PC-3 (cell line): Measurements from ENCODE around the gene BCAS3. TPM values are rescaled to one million over a fixed set of nuclear protein-coding genes. Genes with fewer than 3 reads are reported as not detected.

Source experiments
- ATAC-seq: fragments of 200-7000 bp; cut with Tn5 transposase; 2 replicates; pipeline ENCODE4 v1.9.1; 2020; ENCODE audit warnings: mild to moderate bottlenecking, moderate library complexity
- BruUV-seq: library from RNA; stranded (reverse); fragments of 400-500 nt; replicated peaks from 2 replicates; lab custom pipeline; 2021; lab: Mats Ljungman, UMichigan
- CTCF ChIA-PET: fragments of 300-600 bp; sonication (Branson Sonifier 250); formaldehyde crosslinking; loops from one replicate; lab custom pipeline; 2022; ENCODE audit warnings: antibody characterized with exemption; lab: Charles Lee
- POLR2A ChIA-PET: fragments of 300-600 bp; sonication (Branson Sonifier 250); formaldehyde crosslinking; loops from one replicate; lab custom pipeline; 2022; ENCODE audit warnings: antibody characterized with exemption; ENCODE audit not compliant: unreplicated experiment; lab: Charles Lee
- DNase-seq: peaks from one replicate; pipeline ENCODE4 v3.0.0-alpha.2; 2015
- H2AFZ ChIP-seq: fragments of 300-600 bp; sonication (generic); 2 replicates; pipeline ENCODE4 v1.6.0; 2016; ENCODE audit warnings: antibody characterized with exemption, low read length
- H3F3A ChIP-seq: fragments of 300-600 bp; sonication (generic); one replicate; pipeline ENCODE4 v1.6.0; 2017; ENCODE audit warnings: antibody characterized with exemption, low read length, control low read depth, mild to moderate bottlenecking; ENCODE audit not compliant: unreplicated experiment
- H3K27ac ChIP-seq: fragments of 300-600 bp; sonication (generic); 2 replicates; pipeline ENCODE4 v1.5.1; 2016; ENCODE audit warnings: mild to moderate bottlenecking, low read length
- H3K27me3 ChIP-seq: fragments of 300-600 bp; sonication (generic); 2 replicates; pipeline ENCODE4 v1.6.1; 2016; ENCODE audit warnings: low read length, mixed read lengths
- H3K36me3 ChIP-seq: fragments of 300-600 bp; sonication (generic); 2 replicates; pipeline ENCODE4 v1.6.1; 2016; ENCODE audit warnings: low read depth, mixed run types, low read length, mixed read lengths
- H3K4me1 ChIP-seq: fragments of 300-600 bp; sonication (generic); 2 replicates; pipeline ENCODE4 v1.5.1; 2016; ENCODE audit warnings: low read length; ENCODE audit not compliant: insufficient read depth
- H3K4me2 ChIP-seq: fragments of 300-600 bp; sonication (generic); 2 replicates; pipeline ENCODE4 v1.6.0; 2016; ENCODE audit warnings: low read length
- H3K4me3 ChIP-seq: fragments of 300-600 bp; sonication (generic); 2 replicates; pipeline ENCODE4 v1.5.1; 2016; ENCODE audit warnings: mild to moderate bottlenecking, low read length, mixed read lengths
- H3K79me2 ChIP-seq: fragments of 300-600 bp; sonication (generic); 2 replicates; pipeline ENCODE4 v1.6.1; 2017; ENCODE audit warnings: low read length, mixed read lengths
- H3K9ac ChIP-seq: fragments of 300-600 bp; sonication (generic); 2 replicates; pipeline ENCODE4 v1.6.0; 2016; ENCODE audit warnings: mild to moderate bottlenecking, low read length
- H3K9me2 ChIP-seq: fragments of 300-600 bp; sonication (generic); replicated peaks from 2 replicates; pipeline ENCODE4 v1.6.1; 2016; ENCODE audit warnings: mixed run types, low read length, mixed read lengths
- H3K9me3 ChIP-seq: fragments of 300-600 bp; sonication (generic); 2 replicates; pipeline ENCODE4 v1.6.1; 2016; ENCODE audit warnings: low read length, mixed read lengths
- H4K20me1 ChIP-seq: fragments of 300-600 bp; sonication (generic); 2 replicates; pipeline ENCODE4 v1.6.1; 2016; ENCODE audit warnings: low read length, mixed read lengths
- EZH2 ChIP-seq: fragments of 300-600 bp; sonication (generic); IDR thresholded peaks from one replicate; pipeline ENCODE4 v1.6.1; 2017; ENCODE audit warnings: antibody characterized with exemption, mild to moderate bottlenecking, low read length; ENCODE audit not compliant: unreplicated experiment
- EZH2phosphoT487 ChIP-seq: fragments of 300-600 bp; sonication (generic); IDR thresholded peaks from 2 replicates; pipeline ENCODE4 v1.6.1; 2018; ENCODE audit warnings: mild to moderate bottlenecking, antibody characterized with exemption, low read length, borderline replicate concordance
- intact Hi-C: fragments of 100-400 bp; cut with micrococcal nuclease; formaldehyde crosslinking; loops from 2 replicates; pipeline ENCODE4 v1.9.0; 2023
- total RNA-seq: library from RNA; depleted of rRNA; stranded (reverse); fragments of >200 nt; gene quantifications from 2 replicates; pipeline ENCODE4 v1.2.3, GENCODE V29; 2014
- TF ChIP-seq, protein P1 (sequence below): fragments of 300-600 bp; sonication (generic); conservative IDR thresholded peaks from 2 replicates; pipeline ENCODE4 v1.5.1; 2017; ENCODE audit warnings: antibody characterized with exemption, low read depth, mild to moderate bottlenecking, low read length

The BCAS3 gene
- total RNA-seq, 1 experiment from 2014 or later: 25.9 TPM

DNA sequence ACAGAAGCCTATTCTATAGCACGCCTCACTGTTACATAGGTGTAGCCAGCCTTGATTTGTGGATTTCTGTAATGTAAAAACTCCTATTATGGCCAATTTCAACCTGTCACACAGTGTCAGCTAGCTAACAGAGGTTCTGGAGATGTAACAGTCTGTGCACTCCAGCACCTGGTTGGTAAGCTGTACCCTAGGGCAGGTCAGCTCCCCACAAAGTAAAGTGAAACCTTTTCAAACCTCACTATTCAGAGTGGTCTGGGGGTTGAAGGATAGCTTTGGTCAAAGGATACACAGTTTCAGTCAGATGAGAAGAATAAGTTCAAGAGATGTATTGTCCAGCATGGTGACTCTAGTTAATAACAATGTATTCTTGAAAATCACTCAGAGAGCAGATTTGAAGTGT is 693.5 kb downstream of the BCAS3 start:
- Histone ChIP-seq H3K9me2 (no peaks in the 10 kb centered on the region), H2AFZ (no peak overlapping the region), H3K79me2 (no peaks in the 10 kb centered on the region), H4K20me1 (no peaks in the 10 kb centered on the region), H3K9me3 (no peaks in the 10 kb centered on the region), H3F3A (no peaks in the 10 kb centered on the region), H3K27ac (no peak overlapping the region), H3K36me3 (no peaks in the 10 kb centered on the region), H3K27me3 (no peaks in the 10 kb centered on the region), H3K4me1 (no peaks in the 10 kb centered on the region), H3K9ac (no peak overlapping the region), H3K4me3 (no peak overlapping the region), H3K4me2 (no peak overlapping the region)
- CTCF ChIA-PET: no interaction called here
- ATAC-seq (no peak), DNase-seq (no peak)
- BruUV-seq: no TSS peak
- POLR2A ChIA-PET: no interaction called here
- TF ChIP-seq EZH2phosphoT487: no peak
- TF ChIP-seq EZH2: no peak
- TF ChIP-seq, protein P1, sequence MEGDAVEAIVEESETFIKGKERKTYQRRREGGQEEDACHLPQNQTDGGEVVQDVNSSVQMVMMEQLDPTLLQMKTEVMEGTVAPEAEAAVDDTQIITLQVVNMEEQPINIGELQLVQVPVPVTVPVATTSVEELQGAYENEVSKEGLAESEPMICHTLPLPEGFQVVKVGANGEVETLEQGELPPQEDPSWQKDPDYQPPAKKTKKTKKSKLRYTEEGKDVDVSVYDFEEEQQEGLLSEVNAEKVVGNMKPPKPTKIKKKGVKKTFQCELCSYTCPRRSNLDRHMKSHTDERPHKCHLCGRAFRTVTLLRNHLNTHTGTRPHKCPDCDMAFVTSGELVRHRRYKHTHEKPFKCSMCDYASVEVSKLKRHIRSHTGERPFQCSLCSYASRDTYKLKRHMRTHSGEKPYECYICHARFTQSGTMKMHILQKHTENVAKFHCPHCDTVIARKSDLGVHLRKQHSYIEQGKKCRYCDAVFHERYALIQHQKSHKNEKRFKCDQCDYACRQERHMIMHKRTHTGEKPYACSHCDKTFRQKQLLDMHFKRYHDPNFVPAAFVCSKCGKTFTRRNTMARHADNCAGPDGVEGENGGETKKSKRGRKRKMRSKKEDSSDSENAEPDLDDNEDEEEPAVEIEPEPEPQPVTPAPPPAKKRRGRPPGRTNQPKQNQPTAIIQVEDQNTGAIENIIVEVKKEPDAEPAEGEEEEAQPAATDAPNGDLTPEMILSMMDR: no peak
- intact Hi-C loops: no loop called here

DNA sequence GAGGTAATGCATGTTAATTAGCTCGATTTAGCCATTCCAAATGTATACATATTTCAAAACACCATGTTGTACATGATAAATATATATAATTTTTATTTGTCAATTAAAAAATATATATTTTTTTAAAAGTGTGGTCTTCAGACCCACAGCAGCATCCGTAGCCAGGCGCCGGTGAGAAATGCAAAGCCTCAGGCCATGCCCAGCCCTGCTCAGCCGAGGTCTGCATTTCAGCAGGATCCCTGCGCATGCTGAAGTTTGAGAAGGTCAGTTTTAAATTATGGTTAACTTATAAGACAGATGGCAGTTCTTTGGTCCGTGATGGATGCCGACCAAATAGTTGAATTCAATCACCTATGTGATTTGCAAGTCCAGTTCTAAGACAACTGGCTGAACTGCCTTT is 694.0 kb downstream of the BCAS3 start:
- no peak overlapping the region for H3K4me2 ChIP-seq
- no peak overlapping the region for H3K9ac ChIP-seq
- no peak overlapping the region for H3K27ac ChIP-seq
- intact Hi-C loops: no loop called here
- H3K27me3 ChIP-seq: no peaks in the 10 kb centered on the region
- ChIA-PET POLR2A (no interaction called here), CTCF (no interaction called here)
- ATAC-seq: no peak
- no peak overlapping the region for H3K4me3 ChIP-seq
- H3K36me3 ChIP-seq: no peaks in the 10 kb centered on the region
- TF ChIP-seq EZH2phosphoT487 (no peak), EZH2 (no peak)
- TF ChIP-seq, protein P1: no peak
- no peaks in the 10 kb centered on the region for H3K4me1 ChIP-seq
- no peak for DNase-seq
- H3K9me3 ChIP-seq: no peaks in the 10 kb centered on the region
- H3K9me2 ChIP-seq: no peaks in the 10 kb centered on the region
- H3F3A ChIP-seq: no peaks in the 10 kb centered on the region
- H2AFZ ChIP-seq: no peak overlapping the region
- BruUV-seq: no TSS peak
- no peaks in the 10 kb centered on the region for H4K20me1 ChIP-seq
- no peaks in the 10 kb centered on the region for H3K79me2 ChIP-seq

DNA sequence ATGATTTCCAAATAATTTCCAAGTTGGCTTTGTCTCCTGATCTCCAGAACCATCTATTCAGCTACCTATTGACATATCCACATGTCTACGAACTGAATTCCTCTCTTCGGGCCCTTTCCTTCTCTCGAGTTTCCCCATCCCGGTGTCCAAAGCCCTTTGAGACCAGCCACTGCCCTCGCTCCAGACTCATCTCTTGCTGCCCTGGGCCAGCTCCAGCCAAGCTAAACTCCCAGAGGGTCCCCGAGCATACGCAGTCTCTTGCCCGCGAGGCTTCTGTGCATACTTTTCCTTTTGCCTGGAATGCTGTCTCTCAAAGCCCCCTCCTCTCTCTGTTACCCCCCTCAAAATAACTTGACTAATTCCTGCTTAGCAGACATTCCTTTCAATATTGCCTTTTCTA is 694.8 kb downstream of the BCAS3 start:
- BruUV-seq: no TSS peak
- no peaks in the 10 kb centered on the region for H3K4me1 ChIP-seq
- DNase-seq: no peak
- H3K27me3 ChIP-seq: no peaks in the 10 kb centered on the region
- ChIA-PET CTCF (no interaction called here), POLR2A (no interaction called here)
- no peaks in the 10 kb centered on the region for H3K9me3 ChIP-seq
- intact Hi-C loops: no loop called here
- no peaks in the 10 kb centered on the region for H3K36me3 ChIP-seq
- no peak overlapping the region for H3K27ac ChIP-seq
- H2AFZ ChIP-seq: no peak overlapping the region
- H3F3A ChIP-seq: no peaks in the 10 kb centered on the region
- no peak overlapping the region for H3K4me2 ChIP-seq
- no peak overlapping the region for H3K9ac ChIP-seq
- no peaks in the 10 kb centered on the region for H3K79me2 ChIP-seq
- no peaks in the 10 kb centered on the region for H3K9me2 ChIP-seq
- no peak for ATAC-seq
- no peaks in the 10 kb centered on the region for H4K20me1 ChIP-seq
- TF ChIP-seq, protein P1: no peak
- TF ChIP-seq EZH2phosphoT487 (no peak), EZH2 (no peak)
- no peak overlapping the region for H3K4me3 ChIP-seq
